Right lobe of liver (tissue), 6 donors: ENCODE data around the gene STBD1. TPM values are rescaled to one million over a fixed set of nuclear protein-coding genes. Genes with fewer than 3 reads are reported as not detected.
A peak's percentile ranks its signal among the peaks of the same experiment; 100 is the strongest.
"Not testable (repeated sequence)": the region's sequence is repeated elsewhere in the genome, so short reads cannot be mapped to it uniquely, and the experiment has no call there.

ENCODE experiments used
- ATAC-seq, 4 donors: fragments of 200-7000 bp; cut with Tn5 transposase; one replicate each; pipeline ENCODE4 v1.9.1; 2020; ENCODE audit warnings: mild to moderate bottlenecking in 4 of 4, moderate library complexity in 4 of 4
- DNase-seq, 3 donors: peaks; one replicate each; pipeline ENCODE4 v3.0.0-alpha.2; 2020
- H3K27ac ChIP-seq, 3 donors: fragments of 200-600 bp; one replicate each; pipeline ENCODE4 v1.8.0; 2022
- H3K27me3 ChIP-seq, 2 donors: fragments of 200-600 bp; one replicate each; pipeline ENCODE4 v1.8.0; 2022
- H3K36me3 ChIP-seq, 4 donors: fragments of 200-600 bp; sonication (generic) in 1 of 4; one replicate each; pipeline versions ENCODE4 v1.5.1 to v1.8.0; 2017 to 2022; ENCODE audit warnings: control low read depth in 1 of 4
- H3K4me1 ChIP-seq, 4 donors: fragments of 200-600 bp; sonication (generic) in 1 of 4; one replicate each; pipeline versions ENCODE4 v1.5.1 to v1.8.0; 2017 to 2022; ENCODE audit warnings: control low read depth in 1 of 4
- H3K4me3 ChIP-seq, 3 donors: fragments of 200-600 bp; one replicate each; pipeline ENCODE4 v1.8.0; 2022
- H3K9me3 ChIP-seq, 4 donors: fragments of 200-600 bp; sonication (generic) in 1 of 4; one replicate each; pipeline versions ENCODE4 v1.5.1 to v1.8.0; 2017 to 2022; ENCODE audit warnings: control low read depth in 1 of 4
- CTCF ChIP-seq, 4 donors: fragments of 200-600 bp in 3 of 4; fragments of 450-650 bp in 1 of 4; IDR thresholded peaks; one replicate each; pipeline versions ENCODE4 v1.5.1 to v1.8.0; 2016 to 2022; ENCODE audit warnings: antibody characterized with exemption in 4 of 4, mild to moderate bottlenecking in 2 of 4
- POLR2A ChIP-seq: fragments of 450-650 bp; IDR thresholded peaks from one replicate; pipeline ENCODE4 v1.6.1; 2017; ENCODE audit warnings: antibody characterized with exemption, mild to moderate bottlenecking
- WGBS: methylation state at CpG from one replicate; pipeline ENCODE4 v1.1.6; 2018; ENCODE audit warnings: low coverage, low lambda C conversion rate; ENCODE audit not compliant: insufficient coverage; ENCODE audit errors: missing lambda C conversion rate; 5-methylcytosine and 5-hydroxymethylcytosine counted together
- intact Hi-C, 2 donors: fragments of 100-400 bp; cut with DNase I; formaldehyde crosslinking; loops; one replicate each; pipeline versions ENCODE4 v1.11.2 to v1.14.1; 2022
- small RNA-seq, 2 experiments: library from RNA; depleted of rRNA; stranded (forward); fragments of <200 nt; gene quantifications; one replicate each; pipeline ENCODE3, GENCODE V24; 2016
- total RNA-seq, 6 experiments: library from RNA; depleted of rRNA in 2 of 6; stranded (reverse); fragments of >200 nt in 2 of 6; fragmentation: NEBNext Ultra II Directional in 3 of 6; extraction: Animal tissue kit (Norgen Biotek cat#: 25700) in 3 of 6; gene quantifications; one replicate each; pipeline versions ENCODE4 v1.1.0 to v1.2.4, GENCODE V29; 2016 to 2023
- donor health status: DM: no; HTN: yes; CAD: no.
- donor health status: DM: no; HTN: no; CAD: no.
- donor health status: DM: no; HTN: no; CAD: no.
- donor health status: DM: no; HTN: yes; CAD: no.
- donor health status: DM: no; HTN: yes; CAD: no.

STBD1 gene
- total RNA-seq, 6 experiments from 2014 or later: 16.3 to 53.5 (median 37.6) TPM

GRCh38 chr4:76342803-76343202 lies 36.3 kb downstream of the STBD1 start:
- Histone ChIP-seq H3K4me3 (no peak overlapping the region), H3K36me3 (no peaks in the 10 kb centered on the region), H3K4me1 (peaks cover 0 to 3% (median 0%) of the 10 kb centered on the region in 4 donors), H3K27me3 (no peaks in the 10 kb centered on the region), H3K9me3 (no peaks in the 10 kb centered on the region), H3K27ac (no peak overlapping the region)
- intact Hi-C loops: no loop called here
- DNase-seq (no peak), ATAC-seq (no peak)
- TF ChIP-seq POLR2A (no peak), CTCF (IDR thresholded peaks at IDR 0.05) (no peak)
- WGBS: 62% methylated on average over 2 of the region's 2 CpGs

GRCh38 chr4:76354517-76355473 lies 48.3 kb downstream of the STBD1 start:
- intact Hi-C loops: no loop called here
- no peak for TF ChIP-seq CTCF (IDR thresholded peaks at IDR 0.05)
- no peak for TF ChIP-seq POLR2A
- Histone ChIP-seq H3K36me3 (no peaks in the 10 kb centered on the region), H3K27ac (no peak overlapping the region), H3K27me3 (no peaks in the 10 kb centered on the region), H3K4me1 (no peaks in the 10 kb centered on the region), H3K9me3 (no peaks in the 10 kb centered on the region), H3K4me3 (no peak overlapping the region)
- ATAC-seq: no peak
- 63% methylated on average over 9 of the region's 9 CpGs for WGBS
- DNase-seq: no peak

- no peaks in the 10 kb centered on the region for H3K9me3 ChIP-seq
- WGBS: 72% methylated on average over 2 of the region's 2 CpGs
Observed at GRCh38 chr4:76357981-76358380, 51.4 kb downstream of the STBD1 start.

GRCh38 chr4:76359881-76360466 lies 53.4 kb downstream of the STBD1 start:
- H3K36me3 ChIP-seq, H3K9me3 ChIP-seq: not testable (repeated sequence)

More at GRCh38 chr4:76357981-76358380, 51.4 kb downstream of the STBD1 start:
- DNase-seq: no peak
- no peaks in the 10 kb centered on the region for H3K27me3 ChIP-seq
- intact Hi-C loops: no loop called here
- no peak for TF ChIP-seq CTCF (IDR thresholded peaks at IDR 0.05)
- TF ChIP-seq POLR2A: no peak
- no peak overlapping the region for H3K27ac ChIP-seq
- no peaks in the 10 kb centered on the region for H3K36me3 ChIP-seq
- H3K4me1 ChIP-seq: no peaks in the 10 kb centered on the region
- H3K4me3 ChIP-seq: no peak overlapping the region
- no peak for ATAC-seq

More at GRCh38 chr4:76359881-76360466, 53.4 kb downstream of the STBD1 start:
- H3K4me3 ChIP-seq, H3K4me1 ChIP-seq, intact Hi-C loops, H3K27ac ChIP-seq, H3K27me3 ChIP-seq: not testable (repeated sequence)
- peak in 1 of 4 donors; percentile 50 for ATAC-seq
- peak in 1 of 3 donors; percentile 50 for DNase-seq

Small RNAs within 50 kb of the gene (small RNA-seq; reads per million reads assigned to genes)
- 0 reads per million in 2 experiments for gene RNU6-1000P

Other genes starting within 250 kb of the STBD1 start
- gene ART3, start 232.0 kb upstream of the STBD1 start, total RNA-seq: not detected
- 10 to 100 TPM; 13.3 to 18.9 (median 14.4) TPM for gene NUP54, start 158.3 kb upstream of the STBD1 start, total RNA-seq
- gene SCARB2, start 92.9 kb upstream of the STBD1 start, total RNA-seq: 100 to 1,000 TPM; 102 to 133 (median 125) TPM
- gene FAM47E, start 55.0 kb upstream of the STBD1 start, total RNA-seq: 1 to 10 TPM; 1.2 to 5.0 (median 2.9) TPM
- 1 to 10 TPM in 4 of 6 experiments, under 1 TPM in 2; 0.51 to 2.9 (median 1.3) TPM for gene CCDC158, start 114.4 kb downstream of the STBD1 start, total RNA-seq
- gene SHROOM3, start 128.5 kb downstream of the STBD1 start, total RNA-seq: 10 to 100 TPM; 15.2 to 35.8 (median 29.9) TPM